NB4 (cell line): Measurements from ENCODE around the gene NBEA.

ENCODE experiments used
- POLR2A ChIP-seq: IDR thresholded peaks from 2 replicates; pipeline ENCODE4 v1.6.1; 2011; ENCODE audit warnings: mild to moderate bottlenecking; ENCODE audit not compliant: insufficient read length; ENCODE audit errors: extremely low read depth
- TF ChIP-seq, protein P1 (sequence below): IDR thresholded peaks from one replicate; pipeline ENCODE4 v1.5.1; 2012; ENCODE audit warnings: low read depth, low read length

DNA sequence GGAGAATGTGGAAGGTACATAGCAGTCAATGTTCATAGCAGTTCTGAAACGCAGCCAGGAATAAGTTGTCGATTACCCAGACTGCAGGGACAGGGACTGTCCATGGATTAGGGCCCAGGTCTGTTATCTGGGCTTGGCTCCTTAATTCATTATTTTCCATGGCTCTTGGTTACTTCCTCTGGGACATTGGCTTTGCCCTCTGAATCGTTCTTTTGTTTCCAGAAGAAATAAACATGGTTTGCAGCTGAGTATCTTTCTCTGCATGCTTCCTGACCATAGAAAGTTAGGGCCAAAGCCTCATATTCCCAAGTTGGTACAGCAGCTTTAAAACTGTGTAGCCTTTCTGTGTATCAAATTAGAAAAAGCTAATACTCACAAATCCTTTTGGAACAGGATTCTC, 656.2 kb downstream of the NBEA start:
- TF ChIP-seq, protein P1, sequence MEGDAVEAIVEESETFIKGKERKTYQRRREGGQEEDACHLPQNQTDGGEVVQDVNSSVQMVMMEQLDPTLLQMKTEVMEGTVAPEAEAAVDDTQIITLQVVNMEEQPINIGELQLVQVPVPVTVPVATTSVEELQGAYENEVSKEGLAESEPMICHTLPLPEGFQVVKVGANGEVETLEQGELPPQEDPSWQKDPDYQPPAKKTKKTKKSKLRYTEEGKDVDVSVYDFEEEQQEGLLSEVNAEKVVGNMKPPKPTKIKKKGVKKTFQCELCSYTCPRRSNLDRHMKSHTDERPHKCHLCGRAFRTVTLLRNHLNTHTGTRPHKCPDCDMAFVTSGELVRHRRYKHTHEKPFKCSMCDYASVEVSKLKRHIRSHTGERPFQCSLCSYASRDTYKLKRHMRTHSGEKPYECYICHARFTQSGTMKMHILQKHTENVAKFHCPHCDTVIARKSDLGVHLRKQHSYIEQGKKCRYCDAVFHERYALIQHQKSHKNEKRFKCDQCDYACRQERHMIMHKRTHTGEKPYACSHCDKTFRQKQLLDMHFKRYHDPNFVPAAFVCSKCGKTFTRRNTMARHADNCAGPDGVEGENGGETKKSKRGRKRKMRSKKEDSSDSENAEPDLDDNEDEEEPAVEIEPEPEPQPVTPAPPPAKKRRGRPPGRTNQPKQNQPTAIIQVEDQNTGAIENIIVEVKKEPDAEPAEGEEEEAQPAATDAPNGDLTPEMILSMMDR, result no peak
- no peak for TF ChIP-seq POLR2A
